Posterior vena cava (tissue), 2 donors: ENCODE measurements around the gene KLK3. TPM values are rescaled to one million over a fixed set of nuclear protein-coding genes. Genes with fewer than 3 reads are reported as not detected.
"Not testable (repeated sequence)": the region's sequence is repeated elsewhere in the genome, so short reads cannot be mapped to it uniquely, and the experiment has no call there.

Experiments used
- DNase-seq: peaks from one replicate; pipeline ENCODE4 v3.0.0-alpha.2; 2020; ENCODE audit warnings: low spot score
- intact Hi-C, 2 donors: fragments of 100-400 bp; cut with DNase I; formaldehyde crosslinking; loops; one replicate each; pipeline versions ENCODE4 v1.14.1 to v1.14.2; 2022 to 2023
- long read RNA-seq, 2 donors: library from polyadenylated mRNA; unstranded; transcript quantifications; one replicate each; pipeline ENCODE4 v2.0.0, GENCODE V29; 2020 to 2021
- total RNA-seq, 2 donors: library from RNA; stranded (reverse); fragmentation: NEBNext Ultra II Directional; extraction: Animal tissue kit (Norgen Biotek cat#: 25700); gene quantifications; one replicate each; pipeline ENCODE4 v1.2.1, GENCODE V29; 2021
- donor health status: DM: yes; HTN: yes; CAD: no.
- donor health status: DM: yes; HTN: yes; CAD: no.

Gene KLK3
- total RNA-seq, result not detected
- long read RNA-seq, donor 1, result 0 reads
- long read RNA-seq, donor 2, result 0 reads

- intact Hi-C loops, result no loop called here
- no peak for DNase-seq
Observed at GRCh38 chr19:50854636-50855410, at the start of gene KLK3. Gene KLK3, plus strand, starts transcription at chr19:50854915. Its CDS starts 41 bp downstream, at chr19:50854956.

- intact Hi-C loops, result no loop called here
Observed at GRCh38 chr19:50808856-50809255, 45.9 kb upstream of the KLK3 start.

GRCh38 chr19:50811622-50812238 is 43.0 kb upstream of the KLK3 start:
- DNase-seq, intact Hi-C loops: not testable (repeated sequence)

More at GRCh38 chr19:50808856-50809255, 45.9 kb upstream of the KLK3 start:
- no peak for DNase-seq

GRCh38 chr19:50812474-50812873 is 42.2 kb upstream of the KLK3 start:
- intact Hi-C loops, result no loop called here
- DNase-seq, result no peak

- DNase-seq, result no peak
- intact Hi-C loops, result no loop called here
Observed at GRCh38 chr19:50814883-50815282, 39.8 kb upstream of the KLK3 start.

- intact Hi-C loops, result no loop called here
- DNase-seq, result no peak
Observed at GRCh38 chr19:50815439-50815838, 39.3 kb upstream of the KLK3 start.

GRCh38 chr19:50817941-50818858 is 36.5 kb upstream of the KLK3 start:
- intact Hi-C loops, result no loop called here

GRCh38 chr19:50818859-50819472 is 35.7 kb upstream of the KLK3 start:
- no peak for DNase-seq
- intact Hi-C loops, result no loop called here

More at GRCh38 chr19:50817941-50818858, 36.5 kb upstream of the KLK3 start:
- no peak for DNase-seq

GRCh38 chr19:50819636-50820035 is 35.1 kb upstream of the KLK3 start:
- intact Hi-C loops, result no loop called here
- DNase-seq, result no peak

GRCh38 chr19:50820086-50820485 is 34.6 kb upstream of the KLK3 start:
- intact Hi-C loops, result no loop called here
- no peak for DNase-seq

GRCh38 chr19:50820549-50821247 is 34.0 kb upstream of the KLK3 start:
- DNase-seq, result no peak
- intact Hi-C loops, result no loop called here

- DNase-seq, result no peak
- intact Hi-C loops, result no loop called here
Observed at GRCh38 chr19:50821248-50821612, 33.5 kb upstream of the KLK3 start.

GRCh38 chr19:50821622-50822021 is 33.1 kb upstream of the KLK3 start:
- no peak for DNase-seq
- intact Hi-C loops, result no loop called here

- intact Hi-C loops, result no loop called here
- no peak for DNase-seq
Observed at GRCh38 chr19:50822661-50823208, 32.0 kb upstream of the KLK3 start.

- intact Hi-C loops, result no loop called here
- no peak for DNase-seq
Observed at GRCh38 chr19:50823389-50824042, 31.2 kb upstream of the KLK3 start, which contains the start of gene KLK1. Gene KLK1, minus strand, starts transcription at chr19:50823787. Its CDS starts 39 bp downstream, at chr19:50823748.

- intact Hi-C loops, result no loop called here
- peak; percentile 66 for DNase-seq
Observed at GRCh38 chr19:50826492-50827240, 28.0 kb upstream of the KLK3 start.

- intact Hi-C loops, result no loop called here
- peak; percentile 18 for DNase-seq
Observed at GRCh38 chr19:50827476-50827875, 27.2 kb upstream of the KLK3 start.
